ENCODE results near the gene MRAP2. TPM values are rescaled to one million over a fixed set of nuclear protein-coding genes. Genes with fewer than 3 reads are reported as not detected.

The MRAP2 gene, protein sequence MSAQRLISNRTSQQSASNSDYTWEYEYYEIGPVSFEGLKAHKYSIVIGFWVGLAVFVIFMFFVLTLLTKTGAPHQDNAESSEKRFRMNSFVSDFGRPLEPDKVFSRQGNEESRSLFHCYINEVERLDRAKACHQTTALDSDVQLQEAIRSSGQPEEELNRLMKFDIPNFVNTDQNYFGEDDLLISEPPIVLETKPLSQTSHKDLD
- total RNA-seq (2014; rRNA removed; shearing (Covaris generic)) (10.2 and 13.5 TPM in 2 replicates), polyA plus RNA-seq (2016; fragmentation: Nextera tagmentation; extraction: Ambion mirVana) (6.1 and 6.8 TPM in 2 replicates)
- long read RNA-seq, transcript MRAP2-201 (4 exons, 2,153 nt) = major isoform, 6 of 8 reads
- long read RNA-seq, partial matches to known transcripts = 0 of 8 reads
- long read RNA-seq, other reads (novel, unspliced or antisense) = 2 of 8 reads

DNA sequence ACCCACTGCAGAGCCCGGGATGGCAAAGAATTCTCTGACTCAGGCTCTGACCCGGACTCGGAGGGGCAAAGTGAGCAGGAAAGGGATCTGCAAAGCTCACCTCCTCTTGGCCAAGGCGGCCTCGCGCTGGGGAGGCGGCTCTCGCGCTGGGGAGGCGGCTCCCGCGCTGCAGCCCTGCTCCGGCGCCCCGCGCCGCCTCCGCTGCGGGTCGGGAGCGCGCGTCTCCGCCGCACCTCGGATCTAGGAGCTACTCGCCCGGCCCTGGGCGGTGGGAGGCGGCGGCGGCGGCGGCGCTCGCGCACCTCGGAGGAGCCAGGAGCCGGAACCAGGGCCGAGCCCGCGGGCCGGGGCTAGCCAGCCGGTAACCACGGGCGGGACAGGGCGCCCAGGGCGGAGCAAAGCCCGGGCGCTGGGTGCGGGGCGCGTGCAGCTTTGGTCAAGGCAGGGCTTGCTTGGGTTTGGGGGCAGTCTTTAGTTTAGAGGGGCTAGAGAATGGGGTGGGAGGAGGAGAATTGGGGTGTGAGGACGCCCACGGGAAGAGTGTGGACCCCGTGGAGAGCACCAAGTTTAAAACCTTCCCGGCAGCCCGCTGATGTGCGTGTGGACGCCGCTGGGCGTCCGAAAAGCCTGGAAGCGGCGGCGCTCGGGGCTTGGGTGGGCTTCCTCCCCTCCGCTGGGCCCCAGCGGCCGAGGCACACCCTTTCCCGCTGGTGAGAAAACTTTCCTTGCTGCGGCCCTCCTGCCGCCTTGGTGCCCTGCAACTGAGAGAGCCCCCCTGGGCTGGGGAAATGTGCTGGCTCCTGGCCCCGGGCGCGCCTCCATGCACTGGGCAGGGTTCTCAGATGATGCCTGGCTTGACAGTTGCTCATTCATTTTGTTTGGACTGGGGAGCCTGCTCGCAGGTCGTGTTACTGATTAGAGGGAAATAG, at the start of gene MRAP2:
Gene MRAP2 (plus strand): TSS at position 250 of the 929 bp plus-strand sequence. CDS start 21,547 bp downstream, outside the sequence.
- Mint-ChIP-seq H3K9me3 (peaks cover 25% of the 10 kb centered on the region), H3K27ac (no peak within 1 kb of the TSS), H3K36me3 (ENCODE audit: low read depth) (peaks cover 23% of the 10 kb centered on the region), H3K4me3 (peak within 1 kb of the TSS; percentile 78), H3K4me1 (peaks cover 21% of the 10 kb centered on the region), H3K27me3 (ENCODE audit: insufficient read depth, low read depth, poor library complexity) (peaks cover 16% of the 10 kb centered on the region)
- Histone ChIP-seq H3K4me2 (peak within 1 kb of the TSS; percentile 92), H2AFZ (peak within 1 kb of the TSS; percentile 99), H3K36me3 (ENCODE audit: insufficient read depth) (peaks cover 16% of the 10 kb centered on the region), H3K4me3 (peak within 1 kb of the TSS; percentile 83), H3K4me1 (ENCODE audit: insufficient read depth) (peaks cover 29% of the 10 kb centered on the region), H3F3A (replicated peaks; ENCODE audit: low read depth) (no peaks in the 10 kb centered on the region; the same call in 1 of the 2 replicates), H3K27ac (ENCODE audit: low read depth) (no peak within 1 kb of the TSS), H3K9me2 (ENCODE audit: insufficient read depth) (peaks cover 14% of the 10 kb centered on the region; the same call in 1 of the 2 replicates), H3K27me3 (ENCODE audit: insufficient read depth) (peaks cover 29% of the 10 kb centered on the region), H4K20me1 (replicated peaks; ENCODE audit: insufficient read depth) (no peaks in the 10 kb centered on the region), H3K79me2 (replicated peaks; ENCODE audit: insufficient read depth) (no peaks in the 10 kb centered on the region; the same call in 1 of the 2 replicates)
- peak; percentile 92 for ATAC-seq
- peak; percentile 76 for DNase-seq (ENCODE audit: low spot score)
- TF ChIP-seq CREB1 (CRISPR knock-in tag; IDR thresholded peaks at IDR 0.05; ENCODE audit: low read depth) (no peak), STAT1 (IDR thresholded peaks at IDR 0.05; ENCODE audit: unreplicated experiment) (no peak), NANOG (IDR thresholded peaks at IDR 0.05; ENCODE audit: borderline replicate concordance) (no peak), JUNB (IDR thresholded peaks at IDR 0.05; ENCODE audit: unreplicated experiment) (no peak), ZNF114 (CRISPR knock-in tag; IDR thresholded peaks at IDR 0.05) (no peak), EZH2phosphoT487 (IDR thresholded peaks at IDR 0.05; ENCODE audit: unreplicated experiment) (no peak), POLR2AphosphoS5 (IDR thresholded peaks at IDR 0.05; ENCODE audit: low read depth) (no peak)
- TF ChIP-seq, protein P1, sequence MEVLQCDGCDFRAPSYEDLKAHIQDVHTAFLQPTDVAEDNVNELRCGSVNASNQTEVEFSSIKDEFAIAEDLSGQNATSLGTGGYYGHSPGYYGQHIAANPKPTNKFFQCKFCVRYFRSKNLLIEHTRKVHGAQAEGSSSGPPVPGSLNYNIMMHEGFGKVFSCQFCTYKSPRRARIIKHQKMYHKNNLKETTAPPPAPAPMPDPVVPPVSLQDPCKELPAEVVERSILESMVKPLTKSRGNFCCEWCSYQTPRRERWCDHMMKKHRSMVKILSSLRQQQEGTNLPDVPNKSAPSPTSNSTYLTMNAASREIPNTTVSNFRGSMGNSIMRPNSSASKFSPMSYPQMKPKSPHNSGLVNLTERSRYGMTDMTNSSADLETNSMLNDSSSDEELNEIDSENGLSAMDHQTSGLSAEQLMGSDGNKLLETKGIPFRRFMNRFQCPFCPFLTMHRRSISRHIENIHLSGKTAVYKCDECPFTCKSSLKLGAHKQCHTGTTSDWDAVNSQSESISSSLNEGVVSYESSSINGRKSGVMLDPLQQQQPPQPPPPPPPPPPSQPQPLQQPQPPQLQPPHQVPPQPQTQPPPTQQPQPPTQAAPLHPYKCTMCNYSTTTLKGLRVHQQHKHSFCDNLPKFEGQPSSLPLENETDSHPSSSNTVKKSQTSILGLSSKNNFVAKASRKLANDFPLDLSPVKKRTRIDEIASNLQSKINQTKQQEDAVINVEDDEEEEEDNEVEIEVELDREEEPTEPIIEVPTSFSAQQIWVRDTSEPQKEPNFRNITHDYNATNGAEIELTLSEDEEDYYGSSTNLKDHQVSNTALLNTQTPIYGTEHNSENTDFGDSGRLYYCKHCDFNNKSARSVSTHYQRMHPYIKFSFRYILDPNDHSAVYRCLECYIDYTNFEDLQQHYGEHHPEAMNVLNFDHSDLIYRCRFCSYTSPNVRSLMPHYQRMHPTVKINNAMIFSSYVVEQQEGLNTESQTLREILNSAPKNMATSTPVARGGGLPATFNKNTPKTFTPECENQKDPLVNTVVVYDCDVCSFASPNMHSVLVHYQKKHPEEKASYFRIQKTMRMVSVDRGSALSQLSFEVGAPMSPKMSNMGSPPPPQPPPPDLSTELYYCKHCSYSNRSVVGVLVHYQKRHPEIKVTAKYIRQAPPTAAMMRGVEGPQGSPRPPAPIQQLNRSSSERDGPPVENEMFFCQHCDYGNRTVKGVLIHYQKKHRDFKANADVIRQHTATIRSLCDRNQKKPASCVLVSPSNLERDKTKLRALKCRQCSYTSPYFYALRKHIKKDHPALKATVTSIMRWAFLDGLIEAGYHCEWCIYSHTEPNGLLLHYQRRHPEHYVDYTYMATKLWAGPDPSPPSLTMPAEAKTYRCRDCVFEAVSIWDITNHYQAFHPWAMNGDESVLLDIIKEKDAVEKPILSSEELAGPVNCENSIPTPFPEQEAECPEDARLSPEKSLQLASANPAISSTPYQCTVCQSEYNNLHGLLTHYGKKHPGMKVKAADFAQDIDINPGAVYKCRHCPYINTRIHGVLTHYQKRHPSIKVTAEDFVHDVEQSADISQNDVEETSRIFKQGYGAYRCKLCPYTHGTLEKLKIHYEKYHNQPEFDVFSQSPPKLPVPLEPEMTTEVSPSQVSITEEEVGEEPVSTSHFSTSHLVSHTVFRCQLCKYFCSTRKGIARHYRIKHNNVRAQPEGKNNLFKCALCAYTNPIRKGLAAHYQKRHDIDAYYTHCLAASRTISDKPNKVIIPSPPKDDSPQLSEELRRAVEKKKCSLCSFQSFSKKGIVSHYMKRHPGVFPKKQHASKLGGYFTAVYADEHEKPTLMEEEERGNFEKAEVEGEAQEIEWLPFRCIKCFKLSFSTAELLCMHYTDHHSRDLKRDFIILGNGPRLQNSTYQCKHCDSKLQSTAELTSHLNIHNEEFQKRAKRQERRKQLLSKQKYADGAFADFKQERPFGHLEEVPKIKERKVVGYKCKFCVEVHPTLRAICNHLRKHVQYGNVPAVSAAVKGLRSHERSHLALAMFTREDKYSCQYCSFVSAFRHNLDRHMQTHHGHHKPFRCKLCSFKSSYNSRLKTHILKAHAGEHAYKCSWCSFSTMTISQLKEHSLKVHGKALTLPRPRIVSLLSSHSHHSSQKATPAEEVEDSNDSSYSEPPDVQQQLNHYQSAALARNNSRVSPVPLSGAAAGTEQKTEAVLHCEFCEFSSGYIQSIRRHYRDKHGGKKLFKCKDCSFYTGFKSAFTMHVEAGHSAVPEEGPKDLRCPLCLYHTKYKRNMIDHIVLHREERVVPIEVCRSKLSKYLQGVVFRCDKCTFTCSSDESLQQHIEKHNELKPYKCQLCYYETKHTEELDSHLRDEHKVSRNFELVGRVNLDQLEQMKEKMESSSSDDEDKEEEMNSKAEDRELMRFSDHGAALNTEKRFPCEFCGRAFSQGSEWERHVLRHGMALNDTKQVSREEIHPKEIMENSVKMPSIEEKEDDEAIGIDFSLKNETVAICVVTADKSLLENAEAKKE (CRISPR knock-in tag; IDR thresholded peaks at IDR 0.05) = no peak
- TF ChIP-seq, protein P2, sequence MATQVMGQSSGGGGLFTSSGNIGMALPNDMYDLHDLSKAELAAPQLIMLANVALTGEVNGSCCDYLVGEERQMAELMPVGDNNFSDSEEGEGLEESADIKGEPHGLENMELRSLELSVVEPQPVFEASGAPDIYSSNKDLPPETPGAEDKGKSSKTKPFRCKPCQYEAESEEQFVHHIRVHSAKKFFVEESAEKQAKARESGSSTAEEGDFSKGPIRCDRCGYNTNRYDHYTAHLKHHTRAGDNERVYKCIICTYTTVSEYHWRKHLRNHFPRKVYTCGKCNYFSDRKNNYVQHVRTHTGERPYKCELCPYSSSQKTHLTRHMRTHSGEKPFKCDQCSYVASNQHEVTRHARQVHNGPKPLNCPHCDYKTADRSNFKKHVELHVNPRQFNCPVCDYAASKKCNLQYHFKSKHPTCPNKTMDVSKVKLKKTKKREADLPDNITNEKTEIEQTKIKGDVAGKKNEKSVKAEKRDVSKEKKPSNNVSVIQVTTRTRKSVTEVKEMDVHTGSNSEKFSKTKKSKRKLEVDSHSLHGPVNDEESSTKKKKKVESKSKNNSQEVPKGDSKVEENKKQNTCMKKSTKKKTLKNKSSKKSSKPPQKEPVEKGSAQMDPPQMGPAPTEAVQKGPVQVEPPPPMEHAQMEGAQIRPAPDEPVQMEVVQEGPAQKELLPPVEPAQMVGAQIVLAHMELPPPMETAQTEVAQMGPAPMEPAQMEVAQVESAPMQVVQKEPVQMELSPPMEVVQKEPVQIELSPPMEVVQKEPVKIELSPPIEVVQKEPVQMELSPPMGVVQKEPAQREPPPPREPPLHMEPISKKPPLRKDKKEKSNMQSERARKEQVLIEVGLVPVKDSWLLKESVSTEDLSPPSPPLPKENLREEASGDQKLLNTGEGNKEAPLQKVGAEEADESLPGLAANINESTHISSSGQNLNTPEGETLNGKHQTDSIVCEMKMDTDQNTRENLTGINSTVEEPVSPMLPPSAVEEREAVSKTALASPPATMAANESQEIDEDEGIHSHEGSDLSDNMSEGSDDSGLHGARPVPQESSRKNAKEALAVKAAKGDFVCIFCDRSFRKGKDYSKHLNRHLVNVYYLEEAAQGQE (IDR thresholded peaks at IDR 0.05; ENCODE audit: unreplicated experiment) = no peak
- TF ChIP-seq, protein P3, sequence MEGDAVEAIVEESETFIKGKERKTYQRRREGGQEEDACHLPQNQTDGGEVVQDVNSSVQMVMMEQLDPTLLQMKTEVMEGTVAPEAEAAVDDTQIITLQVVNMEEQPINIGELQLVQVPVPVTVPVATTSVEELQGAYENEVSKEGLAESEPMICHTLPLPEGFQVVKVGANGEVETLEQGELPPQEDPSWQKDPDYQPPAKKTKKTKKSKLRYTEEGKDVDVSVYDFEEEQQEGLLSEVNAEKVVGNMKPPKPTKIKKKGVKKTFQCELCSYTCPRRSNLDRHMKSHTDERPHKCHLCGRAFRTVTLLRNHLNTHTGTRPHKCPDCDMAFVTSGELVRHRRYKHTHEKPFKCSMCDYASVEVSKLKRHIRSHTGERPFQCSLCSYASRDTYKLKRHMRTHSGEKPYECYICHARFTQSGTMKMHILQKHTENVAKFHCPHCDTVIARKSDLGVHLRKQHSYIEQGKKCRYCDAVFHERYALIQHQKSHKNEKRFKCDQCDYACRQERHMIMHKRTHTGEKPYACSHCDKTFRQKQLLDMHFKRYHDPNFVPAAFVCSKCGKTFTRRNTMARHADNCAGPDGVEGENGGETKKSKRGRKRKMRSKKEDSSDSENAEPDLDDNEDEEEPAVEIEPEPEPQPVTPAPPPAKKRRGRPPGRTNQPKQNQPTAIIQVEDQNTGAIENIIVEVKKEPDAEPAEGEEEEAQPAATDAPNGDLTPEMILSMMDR (conservative IDR thresholded peaks at IDR 0.05; ENCODE audit: low read depth in 2 of 2) = no peak
- TF ChIP-seq, protein P4, sequence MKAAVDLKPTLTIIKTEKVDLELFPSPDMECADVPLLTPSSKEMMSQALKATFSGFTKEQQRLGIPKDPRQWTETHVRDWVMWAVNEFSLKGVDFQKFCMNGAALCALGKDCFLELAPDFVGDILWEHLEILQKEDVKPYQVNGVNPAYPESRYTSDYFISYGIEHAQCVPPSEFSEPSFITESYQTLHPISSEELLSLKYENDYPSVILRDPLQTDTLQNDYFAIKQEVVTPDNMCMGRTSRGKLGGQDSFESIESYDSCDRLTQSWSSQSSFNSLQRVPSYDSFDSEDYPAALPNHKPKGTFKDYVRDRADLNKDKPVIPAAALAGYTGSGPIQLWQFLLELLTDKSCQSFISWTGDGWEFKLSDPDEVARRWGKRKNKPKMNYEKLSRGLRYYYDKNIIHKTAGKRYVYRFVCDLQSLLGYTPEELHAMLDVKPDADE (IDR thresholded peaks at IDR 0.05) = no peak

Data from GM23338 (cell line).